ENCODE results near the gene ERCC5.
A peak's percentile ranks its signal among the peaks of the same experiment; 100 is the strongest.

Gene ERCC5

GRCh38 chr13:102845630-102846260, at the start of gene ERCC5:
Gene ERCC5, plus strand, starts transcription at chr13:102846032. Its CDS starts 235 bp downstream, at chr13:102846267.
- Histone ChIP-seq H3K4me3 (peak within 1 kb of the TSS; percentile 93), H3K27ac (peak within 1 kb of the TSS; percentile 97 to 98)
- no peak for TF ChIP-seq CTCF (IDR thresholded peaks at IDR 0.05)
- DNase-seq (ENCODE audit: low spot score): peak; percentile 96

- peak within 1 kb of the TSS; percentile 48 to 88 for H3K27ac ChIP-seq
- TF ChIP-seq CTCF (IDR thresholded peaks at IDR 0.05): no peak
- H3K4me3 ChIP-seq: peak within 1 kb of the TSS; percentile 85
- DNase-seq (ENCODE audit: low spot score): peak; percentile 93
These were observed 47.0 kb upstream of the ERCC5 start, which contains the start of the genes BIVM and POGLUT2 for GRCh38 chr13:102798581-102799425. Gene BIVM, plus strand, starts transcription at chr13:102799119. Its CDS starts 8,149 bp downstream, at chr13:102807268. Gene POGLUT2, minus strand, starts transcription at chr13:102798976. Its CDS starts 306 bp downstream, at chr13:102798670.

GRCh38 chr13:102799426-102800144, 46.2 kb upstream of the ERCC5 start:
- no peak for TF ChIP-seq CTCF (IDR thresholded peaks at IDR 0.05)
- peak overlapping the region; percentile 48 to 88 for H3K27ac ChIP-seq
- peak; percentile 80 for DNase-seq (ENCODE audit: low spot score)
- H3K4me3 ChIP-seq: peak overlapping the region; percentile 85

- H3K4me3 ChIP-seq: peak overlapping the region; percentile 85
- TF ChIP-seq CTCF (IDR thresholded peaks at IDR 0.05): peak; percentile 69
- DNase-seq (ENCODE audit: low spot score): peak; percentile 85
- H3K27ac ChIP-seq: peak overlapping the region; percentile 48 to 88
These were observed 45.4 kb upstream of the ERCC5 start for GRCh38 chr13:102800145-102801041.

GRCh38 chr13:102805680-102806079, 40.2 kb upstream of the ERCC5 start:
- TF ChIP-seq CTCF (IDR thresholded peaks at IDR 0.05): no peak
- no peak for DNase-seq (ENCODE audit: low spot score)
- Histone ChIP-seq H3K4me3 (no peak overlapping the region), H3K27ac (no peak overlapping the region)

- Histone ChIP-seq H3K27ac (no peak overlapping the region), H3K4me3 (no peak overlapping the region)
- TF ChIP-seq CTCF (IDR thresholded peaks at IDR 0.05): no peak
- DNase-seq (ENCODE audit: low spot score): no peak
These were observed 38.1 kb upstream of the ERCC5 start for GRCh38 chr13:102807699-102808098.
